ENCODE measurements around the gene RSPO3.
"Not testable (repeated sequence)": the region's sequence is repeated elsewhere in the genome, so short reads cannot be mapped to it uniquely, and the experiment has no call there.

The RSPO3 gene, protein sequence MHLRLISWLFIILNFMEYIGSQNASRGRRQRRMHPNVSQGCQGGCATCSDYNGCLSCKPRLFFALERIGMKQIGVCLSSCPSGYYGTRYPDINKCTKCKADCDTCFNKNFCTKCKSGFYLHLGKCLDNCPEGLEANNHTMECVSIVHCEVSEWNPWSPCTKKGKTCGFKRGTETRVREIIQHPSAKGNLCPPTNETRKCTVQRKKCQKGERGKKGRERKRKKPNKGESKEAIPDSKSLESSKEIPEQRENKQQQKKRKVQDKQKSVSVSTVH

DNA sequence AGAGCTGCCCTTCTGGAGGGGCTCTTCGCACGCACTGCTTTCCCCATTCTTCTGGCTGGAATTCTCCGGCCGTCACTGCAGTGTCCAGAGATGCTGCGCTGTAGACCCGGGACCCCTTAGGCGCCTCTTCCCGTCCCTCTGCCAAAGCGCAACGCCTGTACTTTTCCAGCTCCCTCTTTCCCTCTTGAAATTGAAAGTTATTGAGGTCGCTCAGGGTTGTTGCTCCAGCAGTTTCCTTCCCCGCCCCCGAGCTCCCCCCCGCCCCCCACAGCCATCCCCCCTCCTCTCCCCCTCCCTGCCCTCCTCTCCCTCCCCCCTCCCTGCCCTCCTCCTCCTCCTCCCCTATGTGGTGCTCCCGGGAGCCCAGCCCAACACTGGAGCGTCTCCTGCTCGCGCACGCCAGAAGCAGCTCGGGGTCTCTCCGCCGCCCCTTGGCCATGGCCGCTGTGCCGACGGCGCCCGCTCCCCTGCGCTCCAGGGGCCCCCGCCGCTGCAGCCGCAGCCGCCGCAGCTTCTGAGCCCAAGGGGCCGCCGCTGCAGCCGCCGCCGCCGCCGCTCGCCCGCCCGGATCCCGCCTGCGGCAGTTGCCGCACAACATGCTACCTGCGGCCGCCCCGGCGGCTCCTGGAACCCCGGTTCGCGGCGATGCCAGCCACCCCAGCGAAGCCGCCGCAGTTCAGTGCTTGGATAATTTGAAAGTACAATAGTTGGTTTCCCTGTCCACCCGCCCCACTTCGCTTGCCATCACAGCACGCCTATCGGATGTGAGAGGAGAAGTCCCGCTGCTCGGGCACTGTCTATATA is at the start of gene RSPO3:
Gene RSPO3 (plus strand): TSS at position 374 of the 804 bp plus-strand sequence. CDS start 522 bp downstream, outside the sequence.
- no peak for DNase-seq (ENCODE audit: low read depth)

DNA sequence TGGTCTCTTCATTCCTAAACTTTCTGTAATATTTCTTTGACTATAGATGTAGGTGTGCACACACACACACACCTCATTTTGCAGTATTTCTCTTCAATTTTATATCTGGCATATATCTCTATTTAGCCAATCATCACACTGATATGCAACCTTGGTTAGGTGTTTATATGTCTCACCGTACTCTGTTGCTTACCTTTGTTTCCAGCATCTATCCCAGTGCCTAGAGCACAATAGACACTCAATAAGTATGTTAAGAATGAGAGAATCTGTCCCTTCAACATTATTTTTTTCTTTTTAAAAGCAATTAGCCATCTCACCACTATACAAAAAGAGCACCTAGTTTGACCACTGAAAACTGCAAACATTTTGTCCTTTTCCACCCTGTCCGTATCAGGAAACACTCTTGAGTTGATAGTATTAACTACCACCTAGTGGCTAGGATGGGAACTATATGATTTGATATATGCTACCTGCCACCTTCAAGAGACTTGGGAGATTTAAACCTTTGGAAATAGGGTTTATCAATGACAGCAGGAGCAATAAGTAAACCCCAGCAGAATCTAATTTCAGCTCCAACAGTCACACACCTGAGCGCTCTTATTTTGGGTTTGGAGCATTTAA is 48.7 kb upstream of the RSPO3 start:
- peak; percentile 18 for DNase-seq (ENCODE audit: low read depth)

DNA sequence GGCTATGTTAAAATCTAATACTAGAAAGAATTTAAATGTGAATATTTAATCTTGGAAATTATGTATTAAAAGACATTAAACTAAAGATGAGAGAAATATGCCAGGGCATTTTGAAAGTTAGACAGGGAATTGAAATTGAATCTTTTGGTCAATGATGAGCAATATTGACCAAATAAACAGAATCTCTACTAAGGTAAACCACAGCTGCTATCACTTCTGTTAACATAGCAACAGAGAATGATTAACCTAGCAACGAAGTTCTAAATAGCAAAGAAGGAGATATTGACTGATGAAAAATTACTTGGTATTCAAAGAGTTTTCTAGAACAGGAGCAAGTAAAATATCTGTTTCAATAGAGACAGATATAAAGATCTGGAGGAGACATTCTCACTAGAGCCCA is 45.2 kb upstream of the RSPO3 start:
- no peak for DNase-seq (ENCODE audit: low read depth)

DNA sequence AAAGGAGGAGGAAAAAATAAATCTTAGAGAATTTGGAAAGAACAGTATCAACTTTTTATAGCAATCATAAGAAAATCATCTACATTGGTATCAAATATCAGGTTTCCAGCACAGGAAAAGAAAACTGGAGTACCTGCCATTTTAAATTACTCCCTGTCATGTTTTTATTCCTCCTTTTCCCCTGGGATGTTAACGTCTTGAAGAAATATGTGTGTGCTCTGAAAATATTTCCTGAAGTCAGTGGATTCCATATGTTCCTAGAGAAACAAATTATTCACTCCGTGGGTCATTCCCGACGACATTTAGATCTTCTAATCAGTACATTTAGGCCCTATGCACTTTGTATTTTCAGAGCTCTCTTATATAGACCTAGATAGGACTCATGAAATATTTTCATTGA is 42.0 kb upstream of the RSPO3 start:
- DNase-seq (ENCODE audit: low read depth): no peak

DNA sequence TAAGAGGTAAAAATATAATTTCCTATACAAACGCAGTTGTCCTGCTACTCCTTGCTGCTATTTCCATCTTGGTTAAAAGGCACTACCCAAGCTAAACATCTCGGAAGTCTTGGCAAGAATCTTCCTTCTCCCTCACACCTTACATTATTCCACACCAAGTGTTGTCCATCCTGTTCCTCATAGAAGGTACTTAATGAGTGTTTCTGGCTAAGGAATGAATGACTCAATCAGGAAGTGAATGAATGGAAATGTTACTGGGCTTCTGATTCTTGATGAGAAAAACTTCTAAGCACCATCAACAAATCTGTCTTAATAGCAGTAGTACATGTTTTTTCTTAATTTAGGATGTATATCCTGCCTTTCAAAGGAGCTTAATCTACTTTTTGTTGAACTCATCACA is 40.6 kb upstream of the RSPO3 start:
- no peak for DNase-seq (ENCODE audit: low read depth)

DNA sequence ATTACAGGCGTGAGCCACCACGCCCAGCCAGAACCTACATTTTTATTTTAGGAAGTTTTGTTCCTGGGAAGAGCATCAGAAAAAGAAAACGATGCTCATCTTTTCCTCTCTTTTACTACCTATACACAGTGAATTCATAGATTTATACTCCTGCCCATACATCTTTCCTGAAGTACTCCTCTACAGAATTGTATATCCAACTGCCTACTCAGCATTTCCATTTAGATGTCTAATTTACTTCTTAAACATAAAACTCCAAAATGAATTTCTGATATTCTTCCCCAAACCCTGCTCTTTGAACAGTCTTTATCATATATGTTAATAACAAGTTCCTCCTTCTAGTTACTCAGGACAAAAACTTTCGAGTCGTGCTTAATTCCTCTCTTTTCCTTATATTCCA is 39.8 kb upstream of the RSPO3 start:
- DNase-seq (ENCODE audit: low read depth): no peak

DNA sequence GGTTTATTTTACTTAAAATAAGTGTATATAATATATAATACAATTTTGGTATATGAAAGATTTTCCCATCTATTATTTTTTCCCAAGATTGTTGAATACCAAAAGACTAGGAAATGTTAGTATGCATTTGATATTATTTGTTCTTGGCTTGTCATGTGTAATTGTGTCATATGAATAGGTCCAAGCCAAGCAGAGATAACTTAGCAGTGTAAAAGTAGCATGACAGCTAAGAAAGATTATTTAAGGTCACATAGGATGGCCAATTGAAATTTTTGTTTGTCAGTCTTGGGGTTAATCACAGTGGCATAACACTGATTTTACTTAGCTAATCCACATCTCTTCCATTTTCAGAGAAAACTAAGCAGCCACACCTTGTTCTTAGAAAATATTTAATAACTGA is 38.8 kb upstream of the RSPO3 start:
- DNase-seq (ENCODE audit: low read depth): no peak

DNA sequence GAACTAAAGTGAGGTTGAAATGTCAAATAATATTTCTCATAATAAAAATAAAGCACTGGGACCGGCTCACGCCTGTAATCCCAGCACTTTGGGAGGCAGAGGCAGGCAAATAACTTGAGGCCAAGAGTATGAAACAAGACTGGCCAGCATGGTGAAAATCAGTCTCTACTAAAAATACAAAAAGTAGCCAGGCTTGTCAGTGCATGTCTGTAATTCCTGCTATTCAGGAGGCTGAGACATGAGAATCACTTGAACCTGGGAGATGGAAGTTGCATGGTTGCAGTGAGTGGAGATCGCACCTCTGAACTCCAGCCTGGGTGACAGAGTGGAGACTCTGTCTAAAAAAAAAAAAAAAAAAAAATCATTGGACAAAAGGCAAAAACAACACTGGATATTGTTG is 38.4 kb upstream of the RSPO3 start:
- DNase-seq (ENCODE audit: low read depth): no peak

DNA sequence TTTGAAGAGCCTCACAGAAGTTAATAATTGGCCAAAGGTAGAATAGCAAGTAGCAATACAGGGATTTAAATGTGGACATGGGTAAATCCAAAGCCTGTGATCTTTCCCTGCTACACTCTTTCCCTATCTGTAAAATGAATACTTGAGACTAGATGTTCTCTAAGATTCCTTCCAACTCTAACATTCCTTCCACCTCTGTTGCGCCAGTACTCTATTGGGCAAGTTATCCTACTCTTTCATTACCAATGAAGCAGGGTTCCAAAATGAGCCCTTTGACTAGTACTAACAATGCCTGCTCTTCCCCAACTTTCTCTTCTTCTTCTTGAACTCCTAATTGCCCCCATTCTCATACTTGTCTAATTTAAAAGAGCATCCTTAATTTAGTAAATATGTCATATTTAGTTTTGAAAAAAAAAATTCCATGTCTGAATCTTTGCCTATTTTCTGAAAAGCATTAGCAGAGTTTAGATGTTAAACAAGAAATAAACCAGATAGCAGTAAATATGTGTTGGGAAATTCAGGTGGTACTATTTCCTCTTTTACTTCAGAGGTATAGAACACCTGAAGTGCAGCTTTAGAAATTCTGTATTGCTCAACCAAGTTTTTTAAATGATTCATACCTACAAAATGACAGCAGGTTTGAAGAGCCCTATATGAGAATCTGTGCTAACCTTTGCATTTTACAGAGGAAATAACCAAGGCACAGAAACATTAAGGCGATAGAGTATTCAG is 35.1 kb upstream of the RSPO3 start:
- no peak for DNase-seq (ENCODE audit: low read depth)

DNA sequence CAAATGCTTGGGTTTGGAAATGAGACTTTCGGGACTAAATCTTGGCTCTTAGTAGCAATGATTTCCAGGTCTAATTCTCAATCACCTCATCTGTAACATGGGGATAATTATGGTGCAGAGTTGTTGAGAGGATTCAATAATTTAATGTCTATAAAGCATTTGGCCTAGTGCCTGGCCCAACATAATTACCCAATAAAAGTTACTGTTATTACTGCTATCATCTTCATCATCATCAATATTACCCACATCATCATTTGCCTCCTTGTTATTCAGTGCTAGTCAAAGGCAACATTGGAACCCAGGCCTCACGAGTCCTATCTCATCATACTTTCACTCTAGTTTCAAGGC is 34.5 kb upstream of the RSPO3 start:
- no peak for DNase-seq (ENCODE audit: low read depth)

DNA sequence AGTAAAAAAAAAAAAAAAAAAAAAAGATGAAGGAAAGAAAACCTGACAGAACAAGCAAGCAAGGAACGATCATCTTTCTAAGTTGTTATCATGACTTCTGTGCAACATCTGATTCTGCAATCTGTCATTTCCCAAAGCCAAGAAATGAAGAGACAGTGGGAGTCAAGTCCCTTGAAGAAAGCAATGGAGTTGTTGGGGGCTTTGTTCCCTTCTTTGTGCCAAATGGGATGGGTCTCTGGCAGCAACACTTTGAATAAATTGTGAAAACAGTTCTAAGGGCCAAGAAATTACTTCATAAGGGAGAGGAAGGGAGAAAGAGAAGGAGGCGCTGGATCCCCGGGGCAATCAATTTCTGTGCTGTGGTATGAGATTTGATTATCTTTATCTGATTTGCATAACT is 33.3 kb upstream of the RSPO3 start:
- no peak for DNase-seq (ENCODE audit: low read depth)

DNA sequence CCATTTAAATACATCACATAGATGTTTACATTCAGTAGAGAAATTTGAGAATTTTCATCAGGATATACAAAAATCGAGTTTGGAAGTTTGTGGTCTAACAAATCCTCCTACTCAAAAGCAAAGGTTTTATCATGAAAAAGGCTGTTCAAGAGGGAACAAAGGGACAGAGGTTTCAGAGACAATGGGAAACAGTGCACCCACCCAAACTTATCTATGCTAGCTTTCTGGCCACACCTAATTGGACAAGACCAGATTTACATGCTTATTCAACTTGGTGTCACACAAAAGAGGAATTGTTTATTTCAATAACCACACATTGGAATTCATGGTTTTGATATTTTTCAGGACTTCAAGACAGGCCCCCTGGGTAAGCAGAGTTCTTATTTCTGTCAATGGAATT is 28.4 kb upstream of the RSPO3 start:
- DNase-seq (ENCODE audit: low read depth): no peak

DNA sequence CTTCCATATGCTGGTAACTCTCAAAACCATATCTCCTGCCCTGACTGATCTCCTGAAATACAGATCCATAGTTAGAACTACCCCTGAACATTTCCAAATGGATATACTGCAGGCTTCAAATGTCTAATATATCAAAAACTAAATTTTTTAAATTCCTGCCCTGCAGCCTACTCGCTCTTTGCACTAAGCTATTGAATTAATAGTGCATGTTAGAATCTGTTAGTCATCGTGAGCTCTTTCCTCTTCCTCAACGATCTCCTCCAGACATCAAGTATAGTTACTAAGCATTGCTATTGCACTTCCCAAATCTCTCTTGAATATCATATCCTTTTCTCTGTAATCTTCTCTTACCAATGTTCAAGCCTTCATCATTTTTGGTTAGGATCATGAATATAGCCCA is 26.0 kb upstream of the RSPO3 start:
- DNase-seq (ENCODE audit: low read depth): no peak

DNA sequence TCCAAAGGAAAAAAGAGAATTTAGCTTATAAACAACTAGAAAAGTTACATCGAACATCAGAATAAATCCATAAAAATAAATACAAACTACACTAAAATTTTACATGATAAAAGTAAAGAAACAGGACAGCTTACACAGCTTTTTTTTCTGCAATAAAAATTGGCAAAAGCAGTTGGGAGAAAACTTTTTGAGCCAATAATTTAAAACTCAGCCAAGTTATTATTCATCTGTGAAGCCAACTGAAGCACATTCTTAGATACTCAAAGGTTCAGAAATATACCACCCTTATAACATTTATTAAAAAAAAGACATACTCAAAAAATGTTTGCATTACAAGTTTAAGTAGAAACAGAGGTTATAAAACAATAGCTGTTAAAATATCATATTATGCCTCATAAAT is 23.7 kb upstream of the RSPO3 start:
- no peak for DNase-seq (ENCODE audit: low read depth)

DNA sequence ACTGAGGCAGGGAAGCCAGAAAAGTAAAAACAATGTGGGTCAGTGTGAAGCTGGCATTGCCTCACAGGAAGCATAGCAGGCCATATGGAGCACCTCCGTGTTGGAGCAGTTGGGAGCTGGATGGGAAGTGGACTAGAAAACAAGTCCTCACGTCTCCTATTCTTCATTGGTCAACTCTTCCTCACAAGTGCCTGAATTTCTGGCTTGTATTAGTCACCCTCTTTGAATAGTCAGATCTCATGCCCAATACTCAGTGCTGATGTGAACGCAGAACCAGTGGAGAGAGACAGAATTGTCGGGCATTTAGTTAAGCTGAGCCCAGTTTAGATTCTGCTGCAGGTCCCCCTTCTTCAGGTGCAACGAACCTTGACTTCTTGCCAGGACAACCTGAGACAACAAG is 22.3 kb upstream of the RSPO3 start:
- DNase-seq (ENCODE audit: low read depth): no peak

DNA sequence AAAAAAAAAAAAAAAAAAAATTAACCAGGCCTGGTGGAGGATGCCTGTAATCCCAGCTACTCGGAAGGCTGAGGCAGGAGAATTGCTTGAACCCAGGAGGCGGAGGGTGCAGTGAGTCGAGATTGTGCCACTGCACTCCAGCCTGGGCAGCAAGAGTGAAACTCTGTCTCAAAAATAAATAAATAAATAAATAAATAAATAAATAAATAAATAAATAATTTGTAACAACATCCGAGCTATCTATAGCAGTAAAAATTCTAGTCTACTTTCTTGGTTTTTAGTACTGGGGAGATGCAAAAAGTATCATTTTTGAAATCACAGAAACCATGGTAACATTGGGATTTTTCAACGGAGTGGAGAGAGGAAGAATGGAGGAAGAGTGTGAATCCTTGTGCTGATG is 21.0 kb upstream of the RSPO3 start:
- DNase-seq (ENCODE audit: low read depth): not testable (repeated sequence)

DNA sequence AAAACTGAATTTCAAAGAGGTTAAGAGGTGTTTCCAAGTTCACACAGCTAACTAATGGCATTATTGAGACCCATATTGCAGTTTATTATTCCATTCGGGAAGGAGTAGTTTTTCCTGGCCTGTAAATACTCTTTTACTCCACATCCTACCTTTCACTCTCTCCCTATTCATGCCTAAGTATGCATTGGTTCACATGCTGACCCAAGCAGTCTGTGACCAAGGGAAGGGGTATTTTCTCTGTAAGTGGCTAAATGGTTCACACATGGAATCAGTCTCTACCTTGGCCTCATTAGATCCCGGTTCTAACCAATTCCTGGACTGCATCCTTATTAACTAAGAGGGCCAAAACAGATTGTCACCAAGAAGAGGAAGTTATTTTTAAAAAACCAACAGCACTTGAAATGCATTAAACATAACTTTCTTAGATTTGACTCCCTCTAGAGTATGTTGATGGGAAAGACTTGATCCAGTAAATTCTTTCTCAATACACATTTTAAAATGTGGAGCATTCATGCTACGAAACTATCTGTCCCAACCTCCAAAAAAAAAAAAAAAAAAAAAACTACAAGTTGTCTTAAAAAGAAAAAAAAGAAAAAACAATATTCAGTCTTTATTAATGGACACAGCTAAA is 17.8 kb upstream of the RSPO3 start:
- no peak for DNase-seq (ENCODE audit: low read depth)

DNA sequence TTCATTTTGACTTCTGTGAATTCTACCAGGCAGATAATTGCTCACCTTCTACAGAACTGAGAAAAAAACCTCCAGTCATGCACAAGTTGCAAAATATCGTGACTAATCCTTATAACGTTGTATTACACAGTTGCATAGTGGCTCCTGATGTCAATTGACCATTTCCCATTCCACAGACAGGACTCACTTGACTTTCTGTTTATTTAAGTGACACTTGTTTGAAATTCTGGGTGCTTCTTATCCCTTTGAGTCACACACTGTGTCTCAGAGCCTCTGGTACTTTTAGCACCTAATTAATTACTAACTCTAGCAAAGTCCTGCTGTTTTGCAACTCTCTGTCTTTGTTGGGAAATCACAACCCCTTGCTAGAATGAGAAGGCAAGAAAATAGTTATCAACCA is 16.2 kb upstream of the RSPO3 start:
- DNase-seq (ENCODE audit: low read depth): peak; percentile 73

DNA sequence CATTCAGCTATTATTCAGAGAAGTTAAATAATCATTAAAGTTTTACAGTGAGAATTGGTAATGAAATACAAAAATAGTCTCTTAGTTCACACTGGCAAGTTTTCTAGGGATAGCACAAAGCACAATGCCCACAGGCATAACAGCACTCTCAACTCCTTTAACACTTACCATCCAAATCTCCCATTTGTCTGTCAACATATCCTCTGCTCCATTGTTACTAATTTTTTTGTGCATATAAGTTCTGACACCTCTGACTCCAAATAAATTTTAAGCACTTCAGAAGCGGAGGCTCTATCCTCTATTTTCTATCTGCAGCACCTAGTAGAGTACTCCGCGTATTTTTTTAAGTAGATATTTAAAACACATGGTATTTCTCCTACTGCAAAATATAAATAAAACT is 15.6 kb upstream of the RSPO3 start:
- no peak for DNase-seq (ENCODE audit: low read depth)

DNA sequence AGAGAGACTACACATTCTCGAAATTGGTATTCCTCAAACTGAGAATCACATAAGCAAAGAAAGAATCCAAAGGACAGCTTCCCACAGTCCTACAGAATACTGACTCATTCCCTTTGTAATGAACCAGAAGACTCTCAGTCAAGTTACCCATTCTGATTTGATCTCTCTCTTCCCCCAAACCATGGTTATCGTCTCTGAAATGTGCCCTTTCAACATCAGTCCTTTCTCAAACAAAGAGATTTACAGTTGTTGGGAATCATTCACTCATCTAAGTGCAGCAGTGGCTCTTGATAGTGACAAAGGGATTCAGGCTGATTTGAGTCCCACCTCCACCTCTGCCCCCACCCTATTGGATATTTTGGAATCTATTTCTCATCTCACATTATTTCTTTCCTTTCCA is 15.0 kb upstream of the RSPO3 start:
- DNase-seq (ENCODE audit: low read depth): no peak

DNA sequence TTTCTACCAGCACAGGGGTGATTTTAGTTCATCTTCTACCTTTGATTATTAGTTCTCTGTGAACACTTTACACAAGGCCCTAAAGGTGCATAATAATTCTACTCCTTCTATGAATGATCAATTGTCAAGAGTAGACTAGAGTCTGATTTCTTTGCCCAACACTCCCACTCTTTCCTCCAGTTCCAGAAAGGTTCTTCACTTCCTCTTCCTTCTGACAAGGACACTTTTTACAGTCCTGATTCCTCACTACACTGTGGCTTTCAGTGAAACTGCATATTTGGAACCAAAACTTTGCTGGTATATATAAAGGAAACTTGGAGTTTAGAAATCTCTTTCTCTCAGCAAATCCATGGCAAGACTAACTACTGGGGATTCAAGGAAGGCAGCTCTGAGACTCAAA is 10.6 kb upstream of the RSPO3 start:
- no peak for DNase-seq (ENCODE audit: low read depth)

DNA sequence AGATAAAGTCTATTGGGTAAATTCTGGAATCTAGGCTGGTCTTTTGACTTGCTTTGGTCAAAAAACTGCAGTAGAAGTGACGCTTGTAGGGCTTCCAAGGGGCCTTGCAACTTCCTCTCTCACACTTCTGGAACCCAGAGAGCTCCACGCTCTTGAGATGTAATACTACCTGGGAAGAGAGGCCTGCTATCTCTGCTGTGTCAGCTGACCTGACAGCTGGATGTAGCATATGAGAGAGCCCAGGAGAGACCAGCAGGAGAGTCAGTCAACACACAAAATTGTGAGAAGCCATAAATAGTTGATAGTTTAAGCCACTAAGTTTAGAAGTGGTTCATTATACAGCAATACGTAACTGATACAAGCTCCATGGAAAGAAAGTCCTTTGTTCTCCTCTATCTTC is 7.8 kb upstream of the RSPO3 start:
- no peak for DNase-seq (ENCODE audit: low read depth)

Data from non-pigmented ciliary epithelial cell (primary cell).